B cell (primary cell): Measurements from ENCODE around the gene PPM1N. TPM values are rescaled to one million over a fixed set of nuclear protein-coding genes. Genes with fewer than 3 reads are reported as not detected.
"Not testable (repeated sequence)": the region's sequence is repeated elsewhere in the genome, so short reads cannot be mapped to it uniquely, and the experiment has no call there.

Experiments
- ATAC-seq: fragments of 200-7000 bp; cut with Tn5 transposase; one replicate; pipeline ENCODE4 v1.10.0; 2021; ENCODE audit warnings: low read depth, mild to moderate bottlenecking, moderate number of reproducible peaks, moderate library complexity
- CTCF ChIA-PET: fragments of 350-600 bp; sonication (Branson Sonifier 250); formaldehyde crosslinking; loops from one replicate; lab custom pipeline; 2021; ENCODE audit warnings: antibody characterized with exemption, inconsistent platforms; lab: Charles Lee
- POLR2A ChIA-PET: fragments of 350-600 bp; sonication (Branson Sonifier 250); formaldehyde crosslinking; loops from one replicate; lab custom pipeline; 2021; ENCODE audit warnings: antibody characterized with exemption; lab: Charles Lee
- DNase-seq: peaks from one replicate; pipeline ENCODE4 v3.0.0; 2013
- H2AFZ ChIP-seq: 2 replicates; pipeline ENCODE4 v1.6.1; 2012; ENCODE audit warnings: mild to moderate bottlenecking, low read depth, low read length; ENCODE audit not compliant: insufficient read depth, poor library complexity, severe bottlenecking
- H3K27ac ChIP-seq, 2 donors: 1 replicate in 1 of 2; 2 replicates in 1 of 2; pipeline ENCODE4 v1.5.1; 2012 to 2013; ENCODE audit warnings: low read length in 2 of 2, mild to moderate bottlenecking in 2 of 2, moderate library complexity in 1 of 2
- H3K27me3 ChIP-seq, 4 experiments: fragments of 200-600 bp in 1 of 4; sonication (generic) in 1 of 4; replicated peaks in 1 of 4; 1 replicate in 2 of 4; 2 replicates in 2 of 4; pipeline versions ENCODE4 v1.6.1 to v1.7.0; 2013 to 2016; ENCODE audit warnings: low read length in 3 of 4, mild to moderate bottlenecking in 2 of 4, mixed read lengths in 1 of 4, moderate library complexity in 1 of 4; ENCODE audit not compliant: insufficient read depth in 4 of 4, control insufficient read depth in 3 of 4; ENCODE audit errors: control extremely low read depth in 1 of 4
- H3K36me3 ChIP-seq, 2 experiments: replicated peaks in 1 of 2; 1 replicate in 1 of 2; 2 replicates in 1 of 2; pipeline versions ENCODE4 v1.6.1 to v1.7.1; 2013; ENCODE audit warnings: low read length in 1 of 2; ENCODE audit not compliant: insufficient read depth in 2 of 2, control insufficient read depth in 1 of 2; ENCODE audit errors: control extremely low read depth in 1 of 2, extremely low read depth in 1 of 2
- H3K4me1 ChIP-seq, 2 donors: fragments of 200-600 bp in 1 of 2; sonication (generic) in 1 of 2; 1 replicate in 1 of 2; 2 replicates in 1 of 2; pipeline versions ENCODE4 v1.5.1 to v1.6.1; 2013 to 2017; ENCODE audit warnings: low read length in 2 of 2; ENCODE audit not compliant: control insufficient read depth in 2 of 2, insufficient read depth in 2 of 2
- H3K4me2 ChIP-seq: replicated peaks from 2 replicates; pipeline ENCODE3; 2012; ENCODE audit warnings: mild to moderate bottlenecking, low read depth, low read length; ENCODE audit not compliant: poor library complexity, severe bottlenecking
- H3K4me3 ChIP-seq, 5 experiments: fragments of 200-600 bp in 1 of 5; sonication (generic) in 1 of 5; 1 replicate in 3 of 5; 2 replicates in 2 of 5; pipeline versions ENCODE4 v1.5.1 to v1.7.0; 2011 to 2016; ENCODE audit warnings: low read length in 4 of 5, mild to moderate bottlenecking in 4 of 5, low read depth in 2 of 5, control low read depth in 1 of 5, moderate library complexity in 1 of 5; ENCODE audit not compliant: insufficient read depth in 1 of 5; ENCODE audit errors: control extremely low read depth in 1 of 5, extremely low read depth in 1 of 5
- H3K79me2 ChIP-seq: fragments of 200-600 bp; sonication (generic); one replicate; pipeline ENCODE4 v1.6.0; 2016; ENCODE audit warnings: low read length; ENCODE audit not compliant: control insufficient read depth, insufficient read depth
- H3K9ac ChIP-seq: fragments of 200-600 bp; sonication (generic); 2 replicates; pipeline ENCODE4 v1.6.1; 2017; ENCODE audit warnings: mild to moderate bottlenecking, low read length, moderate library complexity
- H3K9me3 ChIP-seq, 3 donors: one replicate each; pipeline versions ENCODE4 v1.6.1 to v1.7.1; 2013; ENCODE audit warnings: low read length in 2 of 3; ENCODE audit not compliant: control insufficient read depth in 2 of 3, insufficient read depth in 1 of 3; ENCODE audit errors: control extremely low read depth in 1 of 3
- H4K20me1 ChIP-seq: 2 replicates; pipeline ENCODE4 v1.6.0; 2012; ENCODE audit warnings: mild to moderate bottlenecking, low read length; ENCODE audit not compliant: insufficient read depth, control insufficient read depth, poor library complexity, severe bottlenecking
- H3K27ac Mint-ChIP-seq: one replicate; pipeline ENCODE4 v1.8.0; 2021; ENCODE audit warnings: mixed read lengths
- H3K27me3 Mint-ChIP-seq: one replicate; pipeline ENCODE4 v1.8.0; 2021; ENCODE audit warnings: mixed read lengths
- H3K4me1 Mint-ChIP-seq: one replicate; pipeline ENCODE4 v1.8.0; 2021; ENCODE audit warnings: mixed read lengths
- H3K4me3 Mint-ChIP-seq: one replicate; pipeline ENCODE4 v1.8.0; 2021; ENCODE audit warnings: mixed read lengths
- H3K9me3 Mint-ChIP-seq: one replicate; pipeline ENCODE4 v1.8.0; 2022; ENCODE audit warnings: mixed read lengths; ENCODE audit not compliant: insufficient read depth
- CTCF ChIP-seq: fragments of 200-600 bp; IDR thresholded peaks from one replicate; pipeline ENCODE4 v1.8.0; 2022; ENCODE audit warnings: antibody characterized with exemption, mild to moderate bottlenecking
- EZH2 ChIP-seq: IDR thresholded peaks from 2 replicates; pipeline ENCODE4 v1.6.1; 2012; ENCODE audit warnings: borderline replicate concordance, low read depth, mild to moderate bottlenecking, moderate library complexity, low read length; ENCODE audit not compliant: insufficient read depth, poor library complexity, severe bottlenecking
- WGBS: methylation state at CpG from one replicate; pipeline ENCODE4 v1.1.5; 2013; ENCODE audit warnings: missing lambda C conversion rate; ENCODE audit not compliant: insufficient coverage; 5-methylcytosine and 5-hydroxymethylcytosine counted together
- intact Hi-C: fragments of 100-400 bp; cut with micrococcal nuclease; formaldehyde crosslinking; loops from one replicate; pipeline ENCODE4 v1.10.0; 2022
- polyA plus RNA-seq: library from polyadenylated mRNA; depleted of rRNA; stranded (reverse); fragments of >200 nt; gene quantifications from 2 replicates; pipeline ENCODE4 v1.2.3, GENCODE V29; 2012
- total RNA-seq, 2 donors: library from RNA; stranded (reverse); fragments of 120-200 nt in 1 of 2; gene quantifications; 1 replicate in 1 of 2; 2 replicates in 1 of 2; pipeline versions ENCODE4 v1.2.3 to v1.2.4, GENCODE V29; 2013 to 2022

Gene PPM1N
- total and polyA plus RNA-seq, 2 donors (not counting 1 experiment from before 2014, with no cell fraction given), result 2.6 to 6.5 TPM

- intact Hi-C loops, result loop anchor here (5.0 kb wide), 2 partner anchors 183 to 378 kb away; partner anchors contain the start of genes IRF2BP1, QPCTL and SNRPD2
- Histone ChIP-seq H2AFZ (no peak overlapping the region), H3K27me3 (no peaks in the 10 kb centered on the region), H3K27ac (peak overlapping the region; percentile 20 to 87), H3K9me3 (peaks cover 0 to 3% (median 0%) of the 10 kb centered on the region in 3 donors), H3K4me1 (peaks cover 58 to 66% of the 10 kb centered on the region in 2 donors), H4K20me1 (peaks cover 45% of the 10 kb centered on the region), H3K9ac (peak overlapping the region; percentile 90), H3K36me3 (no peaks in the 10 kb centered on the region), H3K79me2 (peaks cover 89% of the 10 kb centered on the region), H3K4me2 (peak overlapping the region; percentile 84), H3K4me3 (peak overlapping the region; percentile 58 to 95 (median 75))
- TF ChIP-seq CTCF (no peak), EZH2 (no peak)
- Mint-ChIP-seq H3K4me3 (peak overlapping the region; percentile 86), H3K27me3 (no peaks in the 10 kb centered on the region), H3K9me3 (no peaks in the 10 kb centered on the region), H3K27ac (peak overlapping the region; percentile 82), H3K4me1 (peaks cover 65% of the 10 kb centered on the region)
- DNase-seq, result no peak
- POLR2A ChIA-PET, result no interaction called here
- 18% methylated on average over 2 of the region's 3 CpGs for WGBS
- ATAC-seq, result no peak
- CTCF ChIA-PET, result interaction anchor here (0.6 to 3.4 kb wide), 5 partner anchors 10 to 71 kb away, joined by 3 to 12 read pairs (median 6); no protein-coding TSS in a partner anchor
These were observed 11.4 kb downstream of the PPM1N start for GRCh38 chr19:45509692-45510015.

GRCh38 chr19:45510352-45510751, 12.1 kb downstream of the PPM1N start:
- H2AFZ ChIP-seq, H3K9ac ChIP-seq, H3K27me3 Mint-ChIP-seq, ATAC-seq, H3K27me3 ChIP-seq, intact Hi-C loops, H3K9me3 Mint-ChIP-seq, H3K9me3 ChIP-seq, H3K36me3 ChIP-seq, DNase-seq: not testable (repeated sequence)
- H3K79me2 ChIP-seq, result peaks cover 88% of the 10 kb centered on the region
- H3K4me3 Mint-ChIP-seq, result peak overlapping the region; percentile 86
- H3K27ac ChIP-seq, result peak overlapping the region in 1 of 2 donors; percentile 63
- ChIA-PET POLR2A (interaction anchor here (0.8 kb wide), 1 partner anchor 41 kb away, joined by 3 read pairs; no protein-coding TSS in a partner anchor), CTCF (interaction anchor here (0.6 to 3.4 kb wide), 5 partner anchors 11 to 107 kb away, joined by 3 to 12 read pairs (median 6); no protein-coding TSS in a partner anchor)
- H3K4me2 ChIP-seq, result peak overlapping the region; percentile 84
- H3K27ac Mint-ChIP-seq, result peak overlapping the region; percentile 87
- WGBS, result 93% methylated on average over 3 of the region's 11 CpGs
- H3K4me1 ChIP-seq, result peaks cover 65 to 72% of the 10 kb centered on the region in 2 donors
- H4K20me1 ChIP-seq, result peaks cover 50% of the 10 kb centered on the region
- H3K4me3 ChIP-seq, result peak overlapping the region in 1 of 5 experiments; percentile 58
- peaks cover 69% of the 10 kb centered on the region for H3K4me1 Mint-ChIP-seq
